OCI-LY3 (cell line): Measurements from ENCODE around the gene DYNLL2.

Experiments
- EZH2phosphoT487 ChIP-seq: fragments of 200-600 bp; shearing (Covaris generic); IDR thresholded peaks from 2 replicates; pipeline ENCODE4 v1.6.1; 2018; ENCODE audit warnings: antibody characterized with exemption, mixed run types, low read depth
- TF ChIP-seq, protein P1 (sequence below): fragments of 200-600, 300-600 bp; sonication (generic); IDR thresholded peaks from 2 replicates; pipeline ENCODE4 v1.5.1; 2014; ENCODE audit warnings: antibody characterized with exemption, low read length, low read depth

GRCh38 chr17:58109197-58109596, 26.0 kb downstream of the DYNLL2 start:
- TF ChIP-seq, protein P1, sequence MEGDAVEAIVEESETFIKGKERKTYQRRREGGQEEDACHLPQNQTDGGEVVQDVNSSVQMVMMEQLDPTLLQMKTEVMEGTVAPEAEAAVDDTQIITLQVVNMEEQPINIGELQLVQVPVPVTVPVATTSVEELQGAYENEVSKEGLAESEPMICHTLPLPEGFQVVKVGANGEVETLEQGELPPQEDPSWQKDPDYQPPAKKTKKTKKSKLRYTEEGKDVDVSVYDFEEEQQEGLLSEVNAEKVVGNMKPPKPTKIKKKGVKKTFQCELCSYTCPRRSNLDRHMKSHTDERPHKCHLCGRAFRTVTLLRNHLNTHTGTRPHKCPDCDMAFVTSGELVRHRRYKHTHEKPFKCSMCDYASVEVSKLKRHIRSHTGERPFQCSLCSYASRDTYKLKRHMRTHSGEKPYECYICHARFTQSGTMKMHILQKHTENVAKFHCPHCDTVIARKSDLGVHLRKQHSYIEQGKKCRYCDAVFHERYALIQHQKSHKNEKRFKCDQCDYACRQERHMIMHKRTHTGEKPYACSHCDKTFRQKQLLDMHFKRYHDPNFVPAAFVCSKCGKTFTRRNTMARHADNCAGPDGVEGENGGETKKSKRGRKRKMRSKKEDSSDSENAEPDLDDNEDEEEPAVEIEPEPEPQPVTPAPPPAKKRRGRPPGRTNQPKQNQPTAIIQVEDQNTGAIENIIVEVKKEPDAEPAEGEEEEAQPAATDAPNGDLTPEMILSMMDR = no peak
- no peak for TF ChIP-seq EZH2phosphoT487
